ENCODE data around the gene SPAG6. TPM values are rescaled to one million over a fixed set of nuclear protein-coding genes. Genes with fewer than 3 reads are reported as not detected.

SPAG6 gene
- total and polyA plus RNA-seq, 9 of the 15 experiments (the other 6 are each of a cell fraction or from before 2014, with no cell fraction given): 3.5 to 23.1 (median 11.8) TPM

GRCh38 chr10:22340329-22341189 lies 4.7 kb upstream of the SPAG6 start (continued):
- TF ChIP-seq E4F1 (CRISPR knock-in tag; IDR thresholded peaks at IDR 0.05; ENCODE audit: borderline replicate concordance) (no peak), CAMTA2 (CRISPR knock-in tag; conservative IDR thresholded peaks at IDR 0.05) (no peak), CBX5 (IDR thresholded peaks at IDR 0.05; ENCODE audit: borderline replicate concordance, low read depth) (no peak), MYBL2 (IDR thresholded peaks at IDR 0.05; ENCODE audit: low read depth) (no peak; the same call in 1 of the 2 replicates), MYBL2 (CRISPR knock-in tag; IDR thresholded peaks at IDR 0.05; ENCODE audit: borderline replicate concordance) (no peak), TAL1 (IDR thresholded peaks at IDR 0.05) (no peak), NFRKB (IDR thresholded peaks at IDR 0.05; ENCODE audit: low read depth) (no peak), TFAM (CRISPR knock-in tag; conservative IDR thresholded peaks at IDR 0.05) (no peak), SRSF1 (IDR thresholded peaks at IDR 0.05; ENCODE audit: low read depth, low read length) (no peak), SMAD3 (CRISPR knock-in tag; conservative IDR thresholded peaks at IDR 0.05) (no peak), CEBPB (tag; IDR thresholded peaks at IDR 0.05) (no peak), BRD9 (IDR thresholded peaks at IDR 0.05; ENCODE audit: low read depth, partially characterized antibody) (no peak), ZNF75A (CRISPR knock-in tag; IDR thresholded peaks at IDR 0.05) (no peak), ARID3B (CRISPR knock-in tag; IDR thresholded peaks at IDR 0.05; ENCODE audit: borderline replicate concordance) (no peak), ARID2 (IDR thresholded peaks at IDR 0.05) (no peak), ZNF445 (CRISPR knock-in tag; IDR thresholded peaks at IDR 0.05; ENCODE audit: low read depth) (no peak), ETS2 (tag; IDR thresholded peaks at IDR 0.05; ENCODE audit: borderline replicate concordance, poor library complexity, severe bottlenecking) (no peak), STAT5A (IDR thresholded peaks at IDR 0.05; ENCODE audit: borderline replicate concordance, low read length) (no peak), NCOR1 (IDR thresholded peaks at IDR 0.05) (no peak), MEF2D (tag; conservative IDR thresholded peaks at IDR 0.05; ENCODE audit: low read depth) (no peak), DEAF1 (CRISPR knock-in tag; IDR thresholded peaks at IDR 0.05) (0 out of 2 replicates have a peak, but pooled peaks have one; percentile 4), ZNF324 (CRISPR knock-in tag; IDR thresholded peaks at IDR 0.05) (no peak), RBM14 (IDR thresholded peaks at IDR 0.05; ENCODE audit: borderline replicate concordance, insufficient read depth, low read depth, low read length) (no peak), FOXA3 (CRISPR knock-in tag; conservative IDR thresholded peaks at IDR 0.05 in 1 of 2, IDR thresholded peaks at IDR 0.05 in 1 of 2) (no peak)
